Omental fat pad (tissue), 4 donors: Measurements from ENCODE around the gene LRRC15. TPM values are rescaled to one million over a fixed set of nuclear protein-coding genes. Genes with fewer than 3 reads are reported as not detected.
A peak's percentile ranks its signal among the peaks of the same experiment; 100 is the strongest.

ENCODE experiments used
- ATAC-seq: fragments of 150-250 bp; one replicate; pipeline ENCODE4 v1.9.1; 2016; ENCODE audit warnings: mild to moderate bottlenecking, moderate library complexity; ENCODE audit not compliant: low FRiP score
- DNase-seq: peaks from one replicate; pipeline ENCODE4 v3.0.0-alpha.2; 2019; ENCODE audit warnings: low spot score
- total RNA-seq, 4 donors: library from RNA; depleted of rRNA; stranded (reverse); fragments of >200 nt; gene quantifications; one replicate each; pipeline ENCODE4 v1.1.0, GENCODE V29; 2016
- TF ChIP-seq, protein P1 (sequence below), 3 donors: fragments of 450-650 bp; IDR thresholded peaks; one replicate each; pipeline ENCODE4 v1.5.1; 2016 to 2017; ENCODE audit warnings: antibody characterized with exemption in 3 of 3, mild to moderate bottlenecking in 3 of 3, moderate library complexity in 2 of 3

Gene LRRC15
- total RNA-seq, 4 donors from 2014 or later = 0.12 to 0.37 (median 0.13) TPM; not detected in 1

DNA sequence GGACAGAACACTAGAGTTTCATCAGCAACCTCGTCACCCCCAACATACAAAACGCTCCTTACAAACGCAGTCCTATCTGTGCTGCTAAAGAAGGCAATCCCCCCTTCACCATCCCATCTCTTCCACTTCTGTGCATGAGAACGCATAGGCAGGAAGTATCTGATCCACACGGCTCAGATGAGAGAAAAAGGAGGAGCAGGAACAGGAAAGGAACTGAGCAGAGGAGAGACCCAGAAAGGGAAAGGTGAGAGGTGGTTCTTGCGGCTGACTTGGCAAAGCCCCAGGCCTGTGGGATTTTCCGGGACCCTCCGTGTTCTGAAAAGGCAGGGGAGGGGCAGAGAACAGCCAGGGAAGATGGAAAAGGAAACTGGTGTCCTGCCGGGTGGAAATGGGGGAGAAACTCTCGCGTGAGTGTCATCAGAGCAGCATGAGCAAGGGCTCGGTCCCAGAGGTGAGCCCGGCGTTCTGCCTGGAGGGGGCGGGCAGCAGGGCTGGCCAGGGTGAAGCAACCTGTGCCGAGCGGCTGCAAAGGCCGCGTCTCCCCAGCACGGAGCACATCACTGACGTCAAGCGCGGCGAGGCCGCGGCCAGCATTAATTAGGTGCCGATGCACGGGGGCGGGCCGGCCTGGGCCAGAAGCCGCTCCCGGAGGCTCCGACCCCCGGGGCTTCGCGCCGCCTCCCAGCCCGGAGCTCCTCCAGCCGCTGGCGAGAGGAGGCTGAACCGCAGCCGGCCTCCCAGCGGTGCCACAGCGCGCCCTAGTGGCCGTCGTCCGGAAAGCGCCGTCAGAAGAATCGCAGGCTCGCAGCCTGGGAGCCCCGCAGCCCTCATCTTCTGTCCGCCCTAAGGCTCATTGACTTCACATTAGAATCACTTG lies 54.2 kb downstream of the LRRC15 start:
- ATAC-seq (peak; percentile 85), DNase-seq (peak; percentile 55)
- TF ChIP-seq, protein P1, sequence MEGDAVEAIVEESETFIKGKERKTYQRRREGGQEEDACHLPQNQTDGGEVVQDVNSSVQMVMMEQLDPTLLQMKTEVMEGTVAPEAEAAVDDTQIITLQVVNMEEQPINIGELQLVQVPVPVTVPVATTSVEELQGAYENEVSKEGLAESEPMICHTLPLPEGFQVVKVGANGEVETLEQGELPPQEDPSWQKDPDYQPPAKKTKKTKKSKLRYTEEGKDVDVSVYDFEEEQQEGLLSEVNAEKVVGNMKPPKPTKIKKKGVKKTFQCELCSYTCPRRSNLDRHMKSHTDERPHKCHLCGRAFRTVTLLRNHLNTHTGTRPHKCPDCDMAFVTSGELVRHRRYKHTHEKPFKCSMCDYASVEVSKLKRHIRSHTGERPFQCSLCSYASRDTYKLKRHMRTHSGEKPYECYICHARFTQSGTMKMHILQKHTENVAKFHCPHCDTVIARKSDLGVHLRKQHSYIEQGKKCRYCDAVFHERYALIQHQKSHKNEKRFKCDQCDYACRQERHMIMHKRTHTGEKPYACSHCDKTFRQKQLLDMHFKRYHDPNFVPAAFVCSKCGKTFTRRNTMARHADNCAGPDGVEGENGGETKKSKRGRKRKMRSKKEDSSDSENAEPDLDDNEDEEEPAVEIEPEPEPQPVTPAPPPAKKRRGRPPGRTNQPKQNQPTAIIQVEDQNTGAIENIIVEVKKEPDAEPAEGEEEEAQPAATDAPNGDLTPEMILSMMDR (IDR thresholded peaks at IDR 0.05) = peak in 2 of 3 donors; percentile 80 to 93

DNA sequence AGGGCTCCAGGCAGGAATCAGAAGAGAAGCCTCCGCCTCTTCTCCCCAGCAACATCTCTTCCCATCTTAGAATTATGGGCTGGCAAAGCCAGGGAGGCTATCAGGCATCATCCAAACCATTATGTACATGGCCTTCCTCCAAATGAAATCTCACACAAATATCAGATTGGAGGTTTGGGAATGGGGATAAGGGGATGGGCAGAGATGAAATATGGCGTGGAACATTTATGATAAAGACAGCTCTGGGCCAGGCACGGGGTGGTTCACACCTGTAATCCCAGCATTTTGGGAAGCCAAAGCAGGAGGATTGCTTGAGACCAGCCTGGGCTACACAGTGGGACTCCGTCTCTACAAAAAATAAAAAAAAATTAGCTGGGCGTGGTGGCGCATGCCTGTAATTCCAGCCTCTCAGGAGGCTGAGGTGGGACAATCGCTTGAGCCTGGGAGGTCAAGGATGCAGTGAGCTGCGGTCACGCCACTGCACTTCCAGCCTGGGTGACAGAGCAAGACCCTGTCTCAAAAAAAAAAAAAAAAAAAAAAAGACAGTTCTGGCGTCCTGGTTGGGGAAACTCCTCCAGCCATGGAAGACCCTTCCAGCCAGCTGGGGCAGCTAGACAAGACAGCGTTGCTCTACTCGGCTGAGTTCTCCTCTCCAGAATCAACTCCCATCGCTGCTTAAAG lies 55.0 kb downstream of the LRRC15 start:
- TF ChIP-seq, protein P1 (IDR thresholded peaks at IDR 0.05) = no peak
- DNase-seq = no peak
- ATAC-seq = no peak

DNA sequence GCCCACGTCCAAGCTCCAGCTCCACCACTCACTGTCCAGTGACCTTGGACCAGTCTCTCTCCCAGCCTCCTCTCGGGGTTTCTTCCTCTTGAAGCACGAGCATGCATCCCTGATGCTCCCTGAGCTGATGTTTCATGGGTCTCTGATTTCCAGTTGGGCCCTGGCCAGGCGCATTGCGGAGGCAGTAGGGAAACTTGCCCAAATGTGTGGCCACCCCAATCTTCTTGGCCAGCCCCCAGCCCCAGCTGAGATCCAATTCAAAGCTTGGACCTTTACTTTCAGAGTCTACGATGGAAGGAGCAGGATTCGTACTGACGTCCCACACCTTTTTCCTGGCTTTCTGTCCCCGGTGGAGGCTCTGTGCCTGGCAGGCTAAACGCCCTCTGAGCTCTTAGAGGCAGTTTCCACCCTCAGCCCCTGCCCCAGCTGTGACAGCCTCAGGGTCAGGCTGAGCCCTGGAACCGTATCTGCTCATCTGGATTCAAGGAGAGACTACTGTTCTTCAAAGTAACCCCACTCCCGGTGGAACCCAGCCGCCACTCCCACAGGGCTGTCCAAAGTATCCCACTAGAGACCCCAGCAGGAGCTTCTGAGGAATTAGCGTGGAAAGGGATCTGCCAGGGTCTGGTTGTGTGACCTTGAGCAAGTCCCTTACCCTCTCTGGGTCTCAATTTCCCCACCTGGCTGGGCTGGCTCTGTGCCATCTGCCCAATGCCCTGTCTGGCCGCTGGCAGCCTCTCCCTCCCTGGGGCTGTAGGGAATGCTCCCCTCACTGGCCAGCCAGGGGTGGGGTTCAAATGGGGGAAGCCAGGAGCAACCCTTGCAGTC lies 55.8 kb downstream of the LRRC15 start:
- DNase-seq (no peak), ATAC-seq (no peak)
- TF ChIP-seq, protein P1 (IDR thresholded peaks at IDR 0.05) = no peak

DNA sequence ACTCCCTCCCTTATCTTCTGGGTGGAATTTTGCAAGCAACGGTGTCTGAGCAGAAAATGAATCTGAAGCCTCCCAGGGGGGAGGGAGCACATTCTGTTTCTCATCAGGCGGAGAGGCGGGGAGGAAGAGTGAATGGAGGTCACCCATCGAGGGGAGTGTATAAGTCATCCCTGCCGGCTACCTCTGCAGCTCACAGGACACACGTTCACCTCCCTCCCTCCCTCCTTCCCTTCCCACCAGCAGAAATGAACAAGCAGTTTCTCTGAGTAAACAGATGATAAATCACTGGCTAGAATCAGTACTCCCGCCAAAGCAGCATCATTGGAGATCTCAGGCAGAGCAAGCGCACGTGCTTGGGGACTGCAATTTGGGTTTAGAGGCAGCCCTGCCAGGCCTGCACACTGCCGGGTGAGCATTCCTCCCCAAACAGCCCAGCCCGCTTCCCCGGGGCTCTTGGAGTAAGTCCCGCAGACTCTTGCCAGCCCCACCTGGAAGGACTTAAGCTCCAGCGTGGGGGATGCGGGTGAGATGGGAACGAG lies 56.7 kb downstream of the LRRC15 start:
- ATAC-seq (peak; percentile 82), DNase-seq (peak; percentile 58)
- TF ChIP-seq, protein P1 (IDR thresholded peaks at IDR 0.05) = no peak

DNA sequence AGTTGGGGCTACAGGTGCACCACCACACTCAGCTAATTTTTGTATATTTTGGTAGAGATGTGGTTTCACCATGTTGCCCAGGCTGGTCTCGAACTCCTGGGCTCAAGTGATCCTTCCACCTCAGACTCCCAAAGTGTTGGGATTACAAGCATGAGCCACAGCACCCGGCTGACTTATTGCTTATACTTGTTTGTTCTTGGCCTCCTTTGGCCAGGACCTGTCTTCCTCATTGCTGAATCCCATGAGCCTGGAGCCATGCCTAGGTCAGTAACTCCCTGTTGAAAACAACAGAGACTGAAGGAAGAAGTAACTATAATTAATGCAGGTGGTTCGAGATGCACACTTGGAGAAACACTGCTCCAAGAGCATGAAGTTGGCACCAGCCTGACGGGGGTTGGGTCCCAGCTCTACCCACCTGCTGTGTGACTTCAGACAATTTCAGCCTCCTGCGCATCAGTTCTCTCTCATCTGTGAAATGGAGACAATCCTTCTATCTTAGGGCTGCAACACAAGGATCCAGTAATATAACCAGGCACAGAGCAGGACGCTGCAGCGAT lies 57.3 kb downstream of the LRRC15 start:
- ATAC-seq (peak; percentile 1), DNase-seq (no peak)
- TF ChIP-seq, protein P1 (IDR thresholded peaks at IDR 0.05) = no peak

DNA sequence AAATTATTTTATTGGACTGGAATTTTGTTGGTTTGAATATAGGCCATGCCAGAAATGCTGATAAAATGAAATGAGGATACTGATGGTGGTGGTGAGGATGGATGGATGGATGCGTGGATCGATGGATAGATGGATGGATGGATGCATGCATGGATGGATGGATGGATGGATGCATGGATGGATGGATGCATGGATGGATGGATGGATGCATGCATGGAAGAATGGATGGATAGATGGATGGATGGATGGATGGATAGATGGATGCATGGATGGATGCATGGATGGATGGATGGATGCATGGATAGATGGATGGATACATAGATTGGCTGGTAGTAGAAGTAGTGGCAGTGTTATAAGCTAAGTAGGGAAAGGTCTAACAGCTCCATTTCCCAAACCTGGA lies 58.5 kb downstream of the LRRC15 start:
- TF ChIP-seq, protein P1 (IDR thresholded peaks at IDR 0.05) = no peak
- ATAC-seq = no peak

More for the DNA sequence above, 58.5 kb downstream of the LRRC15 start:
- no peak for DNase-seq
